GM12878 (cell line): ENCODE results near the gene CACNA2D3.

ENCODE experiments used
- SREBF2 ChIP-seq: IDR thresholded peaks from 2 replicates; pipeline ENCODE4 v1.6.1; 2012; ENCODE audit warnings: mild to moderate bottlenecking, low read length
- TF ChIP-seq, protein P1 (sequence below): IDR thresholded peaks from 2 replicates; pipeline ENCODE4 v1.6.1; 2012; ENCODE audit warnings: low read depth, low read length, improper control_type of control experiment

DNA sequence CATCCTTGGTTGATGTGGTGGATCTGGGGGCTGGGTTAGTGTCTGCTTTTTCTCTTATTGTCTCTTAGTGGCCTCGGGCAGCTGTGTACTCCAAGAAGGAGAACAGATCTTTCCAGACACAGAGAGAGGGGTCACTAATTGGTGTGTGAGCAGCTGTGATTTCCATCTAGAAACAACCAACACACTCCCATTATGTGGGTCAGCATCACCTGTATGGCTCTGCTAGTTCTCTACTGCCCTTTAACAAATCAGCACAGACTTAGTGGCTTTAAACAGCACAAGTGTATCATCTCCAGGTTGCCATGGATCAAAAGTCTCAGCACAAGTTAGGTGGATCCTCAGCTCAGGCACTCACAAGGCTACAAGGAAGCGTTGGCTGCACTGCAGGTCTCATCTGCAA is 648.7 kb downstream of the CACNA2D3 start:
- TF ChIP-seq, protein P1, sequence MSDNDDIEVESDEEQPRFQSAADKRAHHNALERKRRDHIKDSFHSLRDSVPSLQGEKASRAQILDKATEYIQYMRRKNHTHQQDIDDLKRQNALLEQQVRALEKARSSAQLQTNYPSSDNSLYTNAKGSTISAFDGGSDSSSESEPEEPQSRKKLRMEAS = no peak
- no peak for TF ChIP-seq SREBF2
